ENCODE data around the gene KCNE5.
"Not testable (repeated sequence)": the region's sequence is repeated elsewhere in the genome, so short reads cannot be mapped to it uniquely, and the experiment has no call there.

The KCNE5 gene

GRCh38 chrX:109624641-109625616 lies at the start of gene KCNE5:
Gene KCNE5, minus strand, starts transcription at chrX:109625172. Its CDS starts 152 bp downstream, at chrX:109625020.
- DNase-seq = no peak

GRCh38 chrX:109672239-109672638 lies 47.3 kb upstream of the KCNE5 start:
- no peak for DNase-seq

- DNase-seq = not testable (repeated sequence)
Observed at GRCh38 chrX:109671170-109671569, 46.2 kb upstream of the KCNE5 start.

GRCh38 chrX:109667986-109668385 lies 43.0 kb upstream of the KCNE5 start:
- DNase-seq = no peak

GRCh38 chrX:109660435-109661143 lies 35.6 kb upstream of the KCNE5 start:
- DNase-seq = no peak

- DNase-seq = no peak
Observed at GRCh38 chrX:109658391-109658790, 33.4 kb upstream of the KCNE5 start.

- DNase-seq = not testable (repeated sequence)
Observed at GRCh38 chrX:109657364-109657763, 32.4 kb upstream of the KCNE5 start.

- no peak for DNase-seq
Observed at GRCh38 chrX:109656774-109657173, 31.8 kb upstream of the KCNE5 start.

GRCh38 chrX:109655502-109656201 lies 30.7 kb upstream of the KCNE5 start:
- DNase-seq = no peak

- DNase-seq = no peak
Observed at GRCh38 chrX:109654516-109655109, 29.6 kb upstream of the KCNE5 start.

GRCh38 chrX:109644671-109645070 lies 19.7 kb upstream of the KCNE5 start:
- not testable (repeated sequence) for DNase-seq

- no peak for DNase-seq
Observed at GRCh38 chrX:109643687-109644086, 18.7 kb upstream of the KCNE5 start.

- no peak for DNase-seq
Observed at GRCh38 chrX:109638158-109638557, 13.2 kb upstream of the KCNE5 start.

- DNase-seq = not testable (repeated sequence)
Observed at GRCh38 chrX:109637477-109637876, 12.5 kb upstream of the KCNE5 start.

GRCh38 chrX:109635146-109635545 lies 10.2 kb upstream of the KCNE5 start:
- no peak for DNase-seq

- DNase-seq = no peak
Observed at GRCh38 chrX:109632906-109633504, 8.0 kb upstream of the KCNE5 start.

- peak; percentile 63 for DNase-seq
Observed at GRCh38 chrX:109629310-109629709, 4.3 kb upstream of the KCNE5 start.

- no peak for DNase-seq
Observed at GRCh38 chrX:109626637-109627036, 1.7 kb upstream of the KCNE5 start.

- peak; percentile 33 for DNase-seq
Observed at GRCh38 chrX:109623997-109624396, 975 bp downstream of the KCNE5 start.

- DNase-seq = no peak
Observed at GRCh38 chrX:109622270-109622669, 2.7 kb downstream of the KCNE5 start.

- DNase-seq = no peak
Observed at GRCh38 chrX:109619771-109620170, 5.2 kb downstream of the KCNE5 start.

GRCh38 chrX:109614951-109615350 lies 10.0 kb downstream of the KCNE5 start:
- DNase-seq = no peak
